HG03135 (cell line): ENCODE data around the gene GPR87.
A peak's percentile ranks its signal among the peaks of the same experiment; 100 is the strongest.

Experiments used
- ATAC-seq: cut with Tn5 transposase; IDR thresholded peaks from one replicate; pipeline ENCODE4 v1.9.1; 2021; ENCODE audit warnings: mild to moderate bottlenecking, moderate library complexity; ENCODE audit not compliant: unreplicated experiment

The GPR87 gene

GRCh38 chr3:151316267-151316991 is at the start of gene GPR87:
GPR87 (minus strand) TSS chr3:151316820; CDS start chr3:151300100, 16,720 bp downstream.
- no peak for ATAC-seq

- no peak for ATAC-seq
These were observed 46.1 kb upstream of the GPR87 start for GRCh38 chr3:151362751-151363174.

GRCh38 chr3:151357463-151357850 is 40.8 kb upstream of the GPR87 start:
- ATAC-seq: no peak

GRCh38 chr3:151356794-151357462 is 40.3 kb upstream of the GPR87 start:
- no peak for ATAC-seq

GRCh38 chr3:151351648-151352047 is 35.0 kb upstream of the GPR87 start:
- ATAC-seq: peak; percentile 27

- peak; percentile 74 for ATAC-seq
These were observed 34.6 kb upstream of the GPR87 start for GRCh38 chr3:151351219-151351618.

- ATAC-seq: no peak
These were observed 34.0 kb upstream of the GPR87 start for GRCh38 chr3:151350656-151351055.

GRCh38 chr3:151347432-151347831 is 30.8 kb upstream of the GPR87 start:
- no peak for ATAC-seq

GRCh38 chr3:151346292-151346691 is 29.7 kb upstream of the GPR87 start:
- ATAC-seq: no peak

- ATAC-seq: no peak
These were observed 29.2 kb upstream of the GPR87 start for GRCh38 chr3:151345859-151346258.

GRCh38 chr3:151331696-151332095 is 15.1 kb upstream of the GPR87 start:
- no peak for ATAC-seq

GRCh38 chr3:151330899-151331298 is 14.3 kb upstream of the GPR87 start:
- ATAC-seq: no peak

- no peak for ATAC-seq
These were observed 13.8 kb upstream of the GPR87 start for GRCh38 chr3:151330379-151330778.

GRCh38 chr3:151329363-151329762 is 12.7 kb upstream of the GPR87 start, which contains the start of gene P2RY13:
P2RY13 (minus strand) TSS chr3:151329549; CDS start chr3:151329528, 21 bp downstream.
- ATAC-seq: no peak

- no peak for ATAC-seq
These were observed 11.8 kb upstream of the GPR87 start for GRCh38 chr3:151328298-151328995.

- no peak for ATAC-seq
These were observed 11.1 kb upstream of the GPR87 start for GRCh38 chr3:151327571-151328198.

GRCh38 chr3:151322511-151322910 is 5.9 kb upstream of the GPR87 start:
- no peak for ATAC-seq

- ATAC-seq: no peak
These were observed 4.9 kb upstream of the GPR87 start for GRCh38 chr3:151321526-151321925.

- no peak for ATAC-seq
These were observed 3.5 kb upstream of the GPR87 start for GRCh38 chr3:151320131-151320530.

- ATAC-seq: no peak
These were observed 3.0 kb upstream of the GPR87 start for GRCh38 chr3:151319628-151320027.

- no peak for ATAC-seq
These were observed 2.4 kb upstream of the GPR87 start for GRCh38 chr3:151318991-151319390.
